GM21423 (cell line): ENCODE measurements around the gene LRRC4C.
A peak's percentile ranks its signal among the peaks of the same experiment; 100 is the strongest.

Experiments used
- ATAC-seq: cut with Tn5 transposase; IDR thresholded peaks from one replicate; pipeline ENCODE4 v1.9.1; 2021; ENCODE audit warnings: mild to moderate bottlenecking, moderate library complexity; ENCODE audit not compliant: unreplicated experiment

Gene LRRC4C

DNA sequence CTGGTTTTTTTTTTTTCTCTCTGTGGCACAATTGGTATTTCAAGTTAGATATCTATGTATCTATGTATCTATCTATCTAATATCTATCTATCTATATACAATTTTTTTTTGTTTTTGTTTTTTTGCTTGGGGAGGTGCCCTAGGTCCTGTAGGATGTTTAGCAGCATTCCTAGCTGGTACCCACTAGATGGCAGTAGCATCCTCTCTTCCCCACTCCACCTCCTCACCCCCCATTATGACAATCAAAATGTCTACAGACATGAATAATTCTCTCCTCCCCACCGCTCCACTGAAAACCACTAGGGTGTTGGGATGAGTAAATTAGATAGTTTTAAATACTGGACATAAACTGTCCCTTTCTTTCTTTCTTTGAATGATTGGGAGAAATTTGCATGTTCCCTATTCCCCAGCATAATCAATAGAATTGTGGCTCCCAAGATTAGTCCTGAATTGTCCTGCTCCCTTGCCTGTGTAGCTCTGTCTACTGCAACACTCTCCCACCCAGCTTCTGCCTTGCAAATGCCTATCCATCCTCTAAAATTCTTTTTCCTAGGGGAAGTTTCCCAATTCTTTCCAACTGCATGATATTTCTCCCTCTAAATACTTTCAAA is 1152.4 kb downstream of the LRRC4C start:
- peak; percentile 77 for ATAC-seq

DNA sequence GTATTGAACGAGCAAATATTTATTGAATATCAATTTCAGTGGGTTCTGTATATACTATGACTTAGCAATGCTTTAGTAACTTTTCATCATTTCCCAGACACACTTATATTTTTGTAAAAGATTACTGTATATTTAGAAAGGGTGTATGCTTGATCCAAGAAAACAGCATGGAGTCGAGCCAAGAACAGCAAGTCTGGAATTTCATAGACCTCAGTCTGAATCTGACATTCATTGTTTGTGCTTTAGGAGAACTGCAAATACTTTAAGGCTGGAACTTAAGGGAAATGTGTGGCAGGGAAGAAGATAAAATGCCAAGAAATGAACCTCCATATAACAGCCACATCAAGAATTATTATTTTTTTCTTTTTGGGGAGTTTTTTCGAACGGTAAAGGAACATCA is 1156.8 kb downstream of the LRRC4C start:
- ATAC-seq = no peak

- ATAC-seq = no peak
Observed at GRCh38 chr11:40295466-40295865, 1164.0 kb downstream of the LRRC4C start.

- no peak for ATAC-seq
Observed at GRCh38 chr11:40294741-40295140, 1164.7 kb downstream of the LRRC4C start.

- peak; percentile 7 for ATAC-seq
Observed at GRCh38 chr11:40294349-40294735, 1165.1 kb downstream of the LRRC4C start.

- ATAC-seq = peak; percentile 99
Observed at GRCh38 chr11:40293655-40294348, 1165.7 kb downstream of the LRRC4C start.

- no peak for ATAC-seq
Observed at GRCh38 chr11:40292721-40293508, 1166.5 kb downstream of the LRRC4C start.

DNA sequence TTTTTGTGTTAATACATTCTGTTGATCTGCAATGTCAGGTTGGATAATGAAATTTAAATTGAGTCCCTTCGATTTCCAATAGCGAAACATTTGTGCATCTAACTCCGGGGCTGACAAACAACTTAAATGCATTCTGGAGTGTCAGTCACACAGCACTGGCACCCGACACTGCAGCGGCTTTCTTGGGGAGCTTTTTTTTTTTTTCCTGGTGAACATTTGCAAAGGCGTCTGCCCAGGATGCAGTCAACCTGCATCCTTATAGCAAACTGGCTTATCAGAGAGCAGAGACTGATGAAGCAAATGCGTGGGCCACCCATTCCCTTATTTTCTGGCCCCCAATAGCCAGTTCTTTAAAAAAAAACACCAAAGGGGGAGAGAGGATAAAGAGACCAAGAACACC is 1167.7 kb downstream of the LRRC4C start:
- no peak for ATAC-seq

- ATAC-seq = no peak
Observed at GRCh38 chr11:40291329-40291728, 1168.1 kb downstream of the LRRC4C start.

GRCh38 chr11:40290171-40290631 is 1169.3 kb downstream of the LRRC4C start:
- ATAC-seq = no peak

- ATAC-seq = no peak
Observed at GRCh38 chr11:40289370-40289769, 1170.1 kb downstream of the LRRC4C start.

GRCh38 chr11:40287916-40288803 is 1171.3 kb downstream of the LRRC4C start:
- no peak for ATAC-seq

- no peak for ATAC-seq
Observed at GRCh38 chr11:40286137-40286536, 1173.3 kb downstream of the LRRC4C start.

DNA sequence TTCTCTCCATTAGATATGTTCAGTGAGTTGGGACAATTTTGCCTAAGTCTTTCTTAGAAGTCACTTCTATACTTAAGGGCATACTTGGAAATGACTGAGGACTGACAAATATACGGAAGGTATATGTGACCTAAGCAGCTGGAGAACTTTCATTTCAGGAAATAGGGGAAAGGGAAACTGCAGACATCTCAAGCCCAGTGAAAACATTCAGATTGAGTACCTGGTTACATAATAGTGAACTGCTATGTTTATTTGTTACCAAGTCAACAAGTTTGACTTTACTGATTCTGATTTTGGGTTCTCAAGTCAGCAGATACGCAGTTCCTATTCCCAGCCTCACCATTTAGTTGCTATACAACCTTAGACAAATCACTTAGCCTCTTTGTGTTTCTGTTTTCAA is 1173.9 kb downstream of the LRRC4C start:
- no peak for ATAC-seq

GRCh38 chr11:40281052-40281580 is 1178.3 kb downstream of the LRRC4C start:
- ATAC-seq = no peak

DNA sequence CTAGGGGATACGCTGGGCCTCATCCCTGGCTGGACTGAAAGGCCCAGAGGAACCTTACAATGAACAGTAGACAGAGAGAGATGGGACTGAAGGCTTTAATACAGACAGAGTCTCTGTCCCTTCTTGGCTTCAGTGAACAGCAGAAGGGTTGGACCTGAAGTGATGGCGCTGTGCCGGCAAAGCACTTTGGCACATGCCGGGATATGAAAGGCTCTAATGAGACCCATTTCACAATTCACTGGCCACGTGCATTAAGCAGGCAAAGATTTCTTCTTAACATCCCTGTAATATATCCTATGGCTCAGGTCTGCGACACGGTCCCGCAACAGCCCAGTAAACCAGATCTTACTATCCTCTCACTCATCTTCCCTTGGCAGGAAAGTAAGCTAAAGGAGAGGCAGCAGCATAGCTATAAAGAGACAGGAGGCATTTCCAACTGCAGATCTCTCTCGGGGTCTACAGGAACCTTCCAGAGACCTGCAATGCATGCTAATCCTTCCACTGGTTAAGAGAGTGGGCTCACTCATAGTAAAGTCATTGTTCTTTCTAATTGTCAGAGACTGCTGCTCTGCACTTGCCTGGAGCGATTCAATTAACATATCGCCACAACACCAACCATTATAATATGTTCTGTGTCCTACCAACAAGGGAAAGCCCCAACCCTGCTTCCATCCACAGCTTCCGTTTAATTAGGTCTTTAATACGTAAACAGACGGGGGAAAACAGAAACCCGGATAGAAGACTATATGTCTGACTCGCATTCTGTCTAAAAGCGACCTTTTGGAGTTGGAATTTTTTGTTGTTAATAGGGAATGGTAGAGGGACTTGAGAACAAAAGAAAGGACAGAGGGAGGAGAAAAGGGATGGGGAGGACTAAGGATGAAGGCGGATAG is 1179.0 kb downstream of the LRRC4C start:
- ATAC-seq = no peak

DNA sequence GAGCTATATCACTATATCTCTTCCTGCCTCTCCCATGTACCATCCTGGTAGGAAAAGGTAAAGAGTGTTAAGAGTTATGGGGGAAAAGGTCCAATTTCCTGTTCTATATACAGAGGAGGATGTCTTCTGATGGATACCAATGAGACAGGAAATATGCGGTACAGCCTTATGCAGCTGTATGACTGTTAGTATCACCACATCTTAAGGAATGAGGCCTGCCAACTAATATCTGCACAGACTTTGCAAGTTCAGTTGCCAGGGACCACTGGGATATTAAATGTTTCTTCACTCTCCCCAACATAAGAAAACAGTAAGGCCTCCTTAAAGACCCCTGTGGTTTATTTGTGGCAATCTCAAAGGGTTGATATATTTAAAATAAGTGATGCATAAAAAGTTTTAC is 1182.5 kb downstream of the LRRC4C start:
- ATAC-seq = no peak

DNA sequence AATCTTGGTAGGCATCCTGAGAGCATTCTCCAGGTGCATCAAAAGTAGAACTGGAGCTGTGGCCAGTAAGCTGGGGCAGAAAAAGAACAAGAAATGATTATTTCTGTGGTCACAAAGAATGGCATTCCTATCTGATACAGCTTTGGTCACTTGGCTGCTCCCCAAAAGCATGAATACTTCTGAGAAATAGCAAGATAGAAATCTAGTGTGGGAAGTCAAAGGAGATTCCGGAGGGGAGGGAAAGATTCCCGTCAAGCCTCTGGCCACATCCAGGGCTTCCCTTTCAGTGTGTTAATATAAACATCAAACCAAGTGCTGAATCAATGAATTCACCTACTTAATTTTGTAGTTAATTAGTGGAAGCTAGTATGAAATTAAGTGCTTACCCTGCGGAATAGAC is 1185.4 kb downstream of the LRRC4C start:
- ATAC-seq = no peak

DNA sequence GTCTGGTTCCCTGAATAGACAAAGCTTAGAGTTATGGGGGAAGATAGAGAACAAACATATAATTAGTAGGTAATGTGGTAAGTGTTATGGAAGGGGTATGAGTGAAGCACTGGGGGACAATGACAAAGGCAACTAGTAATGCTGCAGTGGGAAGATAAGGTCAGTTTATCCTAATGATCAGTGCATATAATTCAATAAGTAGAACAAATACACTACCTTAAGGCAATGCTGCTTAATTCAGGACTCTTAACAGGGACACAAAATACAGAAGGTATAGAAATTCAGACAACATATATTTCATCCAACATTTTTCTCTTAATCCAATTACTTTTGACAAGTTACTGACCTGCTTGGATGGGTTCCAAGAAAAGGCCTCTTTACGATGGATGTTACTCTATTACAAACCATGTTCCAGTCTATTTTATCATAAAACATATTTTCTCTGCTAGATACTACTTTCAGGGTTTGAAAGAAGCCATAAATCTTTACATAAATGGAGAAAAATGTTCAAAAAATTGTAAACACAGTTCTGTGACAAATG is 1186.2 kb downstream of the LRRC4C start:
- ATAC-seq = no peak
